22Rv1 (cell line): Measurements from ENCODE around the gene SLC13A5.

Source experiments
- ZFX ChIP-seq: fragments of 450-650 bp; IDR thresholded peaks from 2 replicates; pipeline ENCODE4 v1.6.1; 2017; ENCODE audit warnings: antibody characterized with exemption, borderline replicate concordance
- TF ChIP-seq, protein P1 (sequence below): fragments of 450-650 bp; IDR thresholded peaks from 2 replicates; pipeline ENCODE4 v1.5.1; 2017; ENCODE audit warnings: mild to moderate bottlenecking

DNA sequence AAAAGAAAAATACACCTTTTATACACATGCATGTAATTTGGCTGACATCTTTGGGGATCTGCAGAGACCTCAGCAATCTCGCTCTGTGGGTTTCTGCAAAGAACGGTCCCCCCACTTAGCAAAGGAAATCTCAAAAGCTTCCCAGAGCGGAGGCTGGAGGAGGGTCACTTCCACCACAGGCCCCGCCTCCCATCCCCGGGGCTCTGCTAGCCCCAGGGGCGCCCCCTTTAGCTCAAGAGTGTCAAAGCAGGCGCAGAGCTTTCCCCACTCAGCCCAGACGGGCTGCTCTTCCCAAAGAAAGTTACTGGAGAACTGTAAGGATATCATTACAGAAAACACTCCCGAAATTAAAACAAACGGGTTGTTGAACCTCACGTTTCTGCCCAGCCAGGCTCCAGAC, 11.4 kb downstream of the SLC13A5 start:
- TF ChIP-seq, protein P1, sequence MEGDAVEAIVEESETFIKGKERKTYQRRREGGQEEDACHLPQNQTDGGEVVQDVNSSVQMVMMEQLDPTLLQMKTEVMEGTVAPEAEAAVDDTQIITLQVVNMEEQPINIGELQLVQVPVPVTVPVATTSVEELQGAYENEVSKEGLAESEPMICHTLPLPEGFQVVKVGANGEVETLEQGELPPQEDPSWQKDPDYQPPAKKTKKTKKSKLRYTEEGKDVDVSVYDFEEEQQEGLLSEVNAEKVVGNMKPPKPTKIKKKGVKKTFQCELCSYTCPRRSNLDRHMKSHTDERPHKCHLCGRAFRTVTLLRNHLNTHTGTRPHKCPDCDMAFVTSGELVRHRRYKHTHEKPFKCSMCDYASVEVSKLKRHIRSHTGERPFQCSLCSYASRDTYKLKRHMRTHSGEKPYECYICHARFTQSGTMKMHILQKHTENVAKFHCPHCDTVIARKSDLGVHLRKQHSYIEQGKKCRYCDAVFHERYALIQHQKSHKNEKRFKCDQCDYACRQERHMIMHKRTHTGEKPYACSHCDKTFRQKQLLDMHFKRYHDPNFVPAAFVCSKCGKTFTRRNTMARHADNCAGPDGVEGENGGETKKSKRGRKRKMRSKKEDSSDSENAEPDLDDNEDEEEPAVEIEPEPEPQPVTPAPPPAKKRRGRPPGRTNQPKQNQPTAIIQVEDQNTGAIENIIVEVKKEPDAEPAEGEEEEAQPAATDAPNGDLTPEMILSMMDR = peak; percentile 52
- TF ChIP-seq ZFX = no peak
